CD14-positive monocyte (primary cell): ENCODE measurements around the gene RBM19. TPM values are rescaled to one million over a fixed set of nuclear protein-coding genes. Genes with fewer than 3 reads are reported as not detected.

Experiments
- DNase-seq, 3 donors: peaks; one replicate each; pipeline ENCODE4 v3.0.0-alpha.2; 2011 to 2022
- H2AFZ ChIP-seq: 2 replicates; pipeline ENCODE4 v1.6.0; 2012; ENCODE audit warnings: mild to moderate bottlenecking, low read depth, low read length, inconsistent platforms; ENCODE audit not compliant: insufficient read depth, poor library complexity, severe bottlenecking
- H3K27ac ChIP-seq, 2 donors: 1 replicate in 1 of 2; 2 replicates in 1 of 2; pipeline ENCODE4 v1.5.1; 2012 to 2013; ENCODE audit warnings: low read length in 2 of 2, control low read depth in 1 of 2, inconsistent platforms in 1 of 2, low read depth in 1 of 2, mild to moderate bottlenecking in 1 of 2
- H3K27me3 ChIP-seq, 2 donors: one replicate each; pipeline versions ENCODE4 v1.6.0 to v1.6.1; 2011 to 2013; ENCODE audit warnings: low read length in 2 of 2; ENCODE audit not compliant: control insufficient read depth in 2 of 2, insufficient read depth in 2 of 2
- H3K36me3 ChIP-seq, 2 donors: replicated peaks in 1 of 2; 1 replicate in 1 of 2; 2 replicates in 1 of 2; pipeline versions ENCODE4 v1.5.1 to v1.6.1; 2012 to 2013; ENCODE audit warnings: low read length in 2 of 2, control low read depth in 1 of 2, inconsistent platforms in 1 of 2, mild to moderate bottlenecking in 1 of 2; ENCODE audit not compliant: insufficient read depth in 2 of 2, control insufficient read depth in 1 of 2
- H3K4me1 ChIP-seq, 2 donors: 1 replicate in 1 of 2; 2 replicates in 1 of 2; pipeline versions ENCODE4 v1.5.1 to v1.6.1; 2012 to 2013; ENCODE audit warnings: low read length in 2 of 2, control low read depth in 1 of 2, inconsistent platforms in 1 of 2, mild to moderate bottlenecking in 1 of 2, moderate library complexity in 1 of 2; ENCODE audit not compliant: insufficient read depth in 2 of 2, control insufficient read depth in 1 of 2
- H3K4me2 ChIP-seq: replicated peaks from 2 replicates; pipeline ENCODE3; 2012; ENCODE audit warnings: low read length, moderate library complexity, mild to moderate bottlenecking; ENCODE audit not compliant: poor library complexity, severe bottlenecking; ENCODE audit errors: extremely low read depth
- H3K4me3 ChIP-seq, 3 experiments: fragments of 200-600 bp in 1 of 3; sonication (generic) in 1 of 3; replicated peaks in 1 of 3; 1 replicate in 2 of 3; 2 replicates in 1 of 3; pipeline ENCODE4 v1.5.1; 2011 to 2013; ENCODE audit warnings: low read length in 3 of 3, mild to moderate bottlenecking in 3 of 3, control low read depth in 2 of 3, low read depth in 2 of 3, inconsistent platforms in 1 of 3, moderate library complexity in 1 of 3
- H3K79me2 ChIP-seq: 2 replicates; pipeline ENCODE4 v1.6.0; 2012; ENCODE audit warnings: mild to moderate bottlenecking, control low read depth, inconsistent platforms, low read length, moderate library complexity; ENCODE audit not compliant: insufficient read depth
- H3K9ac ChIP-seq: 2 replicates; pipeline ENCODE4 v1.6.0; 2017; ENCODE audit warnings: low read length, mild to moderate bottlenecking; ENCODE audit not compliant: insufficient read depth, poor library complexity, severe bottlenecking
- H3K9me3 ChIP-seq, 2 donors: replicated peaks in 1 of 2; 1 replicate in 1 of 2; 2 replicates in 1 of 2; pipeline versions ENCODE4 v1.5.1 to v1.6.1; 2012 to 2013; ENCODE audit warnings: low read length in 2 of 2, control low read depth in 1 of 2; ENCODE audit not compliant: control insufficient read depth in 1 of 2, insufficient read depth in 1 of 2
- H4K20me1 ChIP-seq: 2 replicates; pipeline ENCODE4 v1.6.0; 2012; ENCODE audit warnings: mild to moderate bottlenecking, low read length, control low read depth, moderate library complexity; ENCODE audit not compliant: insufficient read depth
- H3K27ac Mint-ChIP-seq, 7 donors: one replicate each; pipeline ENCODE4 v1.8.0; 2020; ENCODE audit warnings: mild to moderate bottlenecking in 7 of 7, mixed read lengths in 7 of 7, moderate library complexity in 6 of 7, inconsistent platforms in 2 of 7
- H3K27me3 Mint-ChIP-seq, 3 donors: one replicate each; pipeline ENCODE4 v1.8.0; 2021 to 2022; ENCODE audit warnings: low read depth in 3 of 3, mild to moderate bottlenecking in 3 of 3, mixed read lengths in 3 of 3, moderate library complexity in 3 of 3, inconsistent platforms in 1 of 3
- H3K36me3 Mint-ChIP-seq, 2 donors: one replicate each; pipeline ENCODE4 v1.8.0; 2020; ENCODE audit warnings: mixed read lengths in 2 of 2, inconsistent platforms in 1 of 2, mild to moderate bottlenecking in 1 of 2
- H3K4me1 Mint-ChIP-seq: one replicate; pipeline ENCODE4 v1.8.0; 2020; ENCODE audit warnings: mild to moderate bottlenecking, mixed read lengths
- H3K4me3 Mint-ChIP-seq, 2 donors: one replicate each; pipeline ENCODE4 v1.8.0; 2020; ENCODE audit warnings: mild to moderate bottlenecking in 2 of 2, mixed read lengths in 2 of 2, moderate library complexity in 1 of 2
- H3K9me3 Mint-ChIP-seq, 7 donors: one replicate each; pipeline ENCODE4 v1.8.0; 2020 to 2022; ENCODE audit warnings: mixed read lengths in 7 of 7, mild to moderate bottlenecking in 6 of 7, moderate library complexity in 6 of 7, inconsistent platforms in 2 of 7
- WGBS: methylation state at CpG from one replicate; pipeline ENCODE4 v1.1.5; 2013; ENCODE audit warnings: missing lambda C conversion rate; ENCODE audit not compliant: insufficient coverage; 5-methylcytosine and 5-hydroxymethylcytosine counted together
- intact Hi-C, 2 donors: fragments of 100-400 bp; cut with micrococcal nuclease; formaldehyde crosslinking; loops; one replicate each; pipeline versions ENCODE4 v1.15.0 to v1.15.1; 2023
- polyA plus RNA-seq, 3 donors: library from polyadenylated mRNA; depleted of rRNA in 1 of 3; unstranded in 2 of 3; stranded (reverse) in 1 of 3; fragments of 300-500 nt in 2 of 3; fragments of >200 nt in 1 of 3; fragmentation: Illumina TruSeq in 2 of 3; gene quantifications; 1 replicate in 2 of 3; 2 replicates in 1 of 3; pipeline ENCODE4 v1.2.3, GENCODE V29; 2012 to 2021
- TF ChIP-seq, protein P1 (sequence below): fragments of 200-600 bp; IDR thresholded peaks from one replicate; pipeline ENCODE4 v1.8.0; 2022; ENCODE audit warnings: antibody characterized with exemption, mild to moderate bottlenecking

The RBM19 gene
- polyA plus RNA-seq, 3 donors, result 2.1 to 30.4 (median 2.2) TPM

DNA sequence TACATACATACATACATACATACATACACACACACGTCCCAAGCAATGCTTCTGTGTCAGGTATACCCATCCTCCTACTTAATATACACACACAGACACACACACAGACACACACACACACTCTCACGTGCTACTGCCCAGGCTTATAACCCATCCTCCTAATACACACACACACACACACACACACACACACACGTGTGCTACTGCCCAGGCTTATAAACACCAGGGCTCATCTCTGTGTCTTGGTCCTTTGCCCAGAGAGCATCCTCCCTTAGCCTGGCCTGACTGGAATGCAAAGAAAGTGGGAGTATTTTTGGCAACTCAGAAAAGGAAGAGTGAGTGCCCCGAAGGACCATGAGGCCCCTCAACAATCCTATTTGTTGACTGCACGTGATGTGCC is 129.0 kb downstream of the RBM19 start:
- Mint-ChIP-seq H3K4me3 (no peak overlapping the region), H3K27ac (peak overlapping the region in 2 of 7 donors; percentile 7 to 50), H3K4me1 (no peaks in the 10 kb centered on the region), H3K9me3 (peaks cover 0 to 1% (median 0%) of the 10 kb centered on the region in 7 donors), H3K27me3 (peaks cover 0 to 3% (median 2%) of the 10 kb centered on the region in 3 donors), H3K36me3 (peaks cover 27 to 38% of the 10 kb centered on the region in 2 donors)
- H3K9me3 ChIP-seq, result no peaks in the 10 kb centered on the region
- H3K4me3 ChIP-seq, result no peak overlapping the region
- 81% methylated on average over 4 of the region's 5 CpGs for WGBS
- H4K20me1 ChIP-seq, result no peaks in the 10 kb centered on the region
- no peak for DNase-seq
- H3K4me2 ChIP-seq, result no peak overlapping the region
- intact Hi-C loops, result no loop called here
- H3K9ac ChIP-seq, result no peak overlapping the region
- no peak overlapping the region for H2AFZ ChIP-seq
- H3K4me1 ChIP-seq, result no peaks in the 10 kb centered on the region
- H3K27me3 ChIP-seq, result no peaks in the 10 kb centered on the region
- H3K27ac ChIP-seq, result no peak overlapping the region
- peaks cover 0 to 17% of the 10 kb centered on the region in 2 donors for H3K36me3 ChIP-seq
- TF ChIP-seq, protein P1, sequence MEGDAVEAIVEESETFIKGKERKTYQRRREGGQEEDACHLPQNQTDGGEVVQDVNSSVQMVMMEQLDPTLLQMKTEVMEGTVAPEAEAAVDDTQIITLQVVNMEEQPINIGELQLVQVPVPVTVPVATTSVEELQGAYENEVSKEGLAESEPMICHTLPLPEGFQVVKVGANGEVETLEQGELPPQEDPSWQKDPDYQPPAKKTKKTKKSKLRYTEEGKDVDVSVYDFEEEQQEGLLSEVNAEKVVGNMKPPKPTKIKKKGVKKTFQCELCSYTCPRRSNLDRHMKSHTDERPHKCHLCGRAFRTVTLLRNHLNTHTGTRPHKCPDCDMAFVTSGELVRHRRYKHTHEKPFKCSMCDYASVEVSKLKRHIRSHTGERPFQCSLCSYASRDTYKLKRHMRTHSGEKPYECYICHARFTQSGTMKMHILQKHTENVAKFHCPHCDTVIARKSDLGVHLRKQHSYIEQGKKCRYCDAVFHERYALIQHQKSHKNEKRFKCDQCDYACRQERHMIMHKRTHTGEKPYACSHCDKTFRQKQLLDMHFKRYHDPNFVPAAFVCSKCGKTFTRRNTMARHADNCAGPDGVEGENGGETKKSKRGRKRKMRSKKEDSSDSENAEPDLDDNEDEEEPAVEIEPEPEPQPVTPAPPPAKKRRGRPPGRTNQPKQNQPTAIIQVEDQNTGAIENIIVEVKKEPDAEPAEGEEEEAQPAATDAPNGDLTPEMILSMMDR, result no peak
- H3K79me2 ChIP-seq, result no peaks in the 10 kb centered on the region

DNA sequence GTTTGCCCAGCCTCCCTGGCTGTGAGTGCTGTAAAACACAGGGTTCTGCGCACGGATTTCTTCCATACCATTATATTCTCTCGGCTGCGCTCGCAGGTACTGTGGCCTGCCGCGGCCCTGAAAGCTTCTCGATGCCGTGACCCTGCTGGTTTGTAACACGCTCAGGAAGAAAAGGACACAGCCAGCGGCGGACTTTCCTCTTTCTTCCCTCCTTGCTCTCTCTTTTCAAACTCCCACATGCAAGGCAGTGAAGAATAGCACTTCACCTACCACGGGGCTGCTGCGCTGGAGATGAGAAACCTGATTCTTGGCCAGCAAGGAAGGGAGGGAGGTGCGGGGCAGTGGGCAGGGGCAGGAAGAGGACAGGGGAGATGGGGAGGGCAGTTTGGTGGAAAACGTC is 130.2 kb downstream of the RBM19 start:
- no peaks in the 10 kb centered on the region for H3K9me3 ChIP-seq
- 98% methylated on average over 13 of the region's 16 CpGs for WGBS
- no peak overlapping the region for H3K27ac ChIP-seq
- Mint-ChIP-seq H3K36me3 (peaks cover 23 to 38% of the 10 kb centered on the region in 2 donors), H3K9me3 (peaks cover 0 to 1% (median 0%) of the 10 kb centered on the region in 7 donors), H3K27me3 (peaks cover 0 to 3% (median 2%) of the 10 kb centered on the region in 3 donors), H3K27ac (no peak overlapping the region), H3K4me3 (no peak overlapping the region), H3K4me1 (no peaks in the 10 kb centered on the region)
- peaks cover 0 to 17% of the 10 kb centered on the region in 2 donors for H3K36me3 ChIP-seq
- H3K27me3 ChIP-seq, result no peaks in the 10 kb centered on the region
- TF ChIP-seq, protein P1, result no peak
- no peaks in the 10 kb centered on the region for H3K79me2 ChIP-seq
- no peak overlapping the region for H3K4me3 ChIP-seq
- H4K20me1 ChIP-seq, result no peaks in the 10 kb centered on the region
- DNase-seq, result no peak
- no peak overlapping the region for H3K9ac ChIP-seq
- intact Hi-C loops, result no loop called here
- H3K4me2 ChIP-seq, result no peak overlapping the region
- no peaks in the 10 kb centered on the region for H3K4me1 ChIP-seq
- H2AFZ ChIP-seq, result no peak overlapping the region
